ENCODE data around the gene PPP1R3G.

- TF ChIP-seq, protein P1, sequence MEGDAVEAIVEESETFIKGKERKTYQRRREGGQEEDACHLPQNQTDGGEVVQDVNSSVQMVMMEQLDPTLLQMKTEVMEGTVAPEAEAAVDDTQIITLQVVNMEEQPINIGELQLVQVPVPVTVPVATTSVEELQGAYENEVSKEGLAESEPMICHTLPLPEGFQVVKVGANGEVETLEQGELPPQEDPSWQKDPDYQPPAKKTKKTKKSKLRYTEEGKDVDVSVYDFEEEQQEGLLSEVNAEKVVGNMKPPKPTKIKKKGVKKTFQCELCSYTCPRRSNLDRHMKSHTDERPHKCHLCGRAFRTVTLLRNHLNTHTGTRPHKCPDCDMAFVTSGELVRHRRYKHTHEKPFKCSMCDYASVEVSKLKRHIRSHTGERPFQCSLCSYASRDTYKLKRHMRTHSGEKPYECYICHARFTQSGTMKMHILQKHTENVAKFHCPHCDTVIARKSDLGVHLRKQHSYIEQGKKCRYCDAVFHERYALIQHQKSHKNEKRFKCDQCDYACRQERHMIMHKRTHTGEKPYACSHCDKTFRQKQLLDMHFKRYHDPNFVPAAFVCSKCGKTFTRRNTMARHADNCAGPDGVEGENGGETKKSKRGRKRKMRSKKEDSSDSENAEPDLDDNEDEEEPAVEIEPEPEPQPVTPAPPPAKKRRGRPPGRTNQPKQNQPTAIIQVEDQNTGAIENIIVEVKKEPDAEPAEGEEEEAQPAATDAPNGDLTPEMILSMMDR (IDR thresholded peaks at IDR 0.05): no peak
- no peak for TF ChIP-seq ZFX (IDR thresholded peaks at IDR 0.05; ENCODE audit: borderline replicate concordance)
Observed at GRCh38 chr6:5089481-5090438, 4.6 kb downstream of the PPP1R3G start.

Data from 22Rv1 (cell line).